ENCODE measurements around the gene FSIP2. TPM values are rescaled to one million over a fixed set of nuclear protein-coding genes. Genes with fewer than 3 reads are reported as not detected.

Gene FSIP2
- total and polyA plus RNA-seq, 2 of the 8 experiments (the other 6 are each of a cell fraction or from before 2014, with no cell fraction given): 0.47 to 1.4 TPM

GRCh38 chr2:185790361-185790760 is 51.8 kb downstream of the FSIP2 start:
- H3K36me3 ChIP-seq (ENCODE audit: control insufficient read depth in 2 of 4, insufficient read depth in 4 of 4, low read length in 3 of 4): no peaks in the 10 kb centered on the region
- H3K9me3 ChIP-seq (ENCODE audit: insufficient read depth in 2 of 2, low read depth in 1 of 2, low read length in 1 of 2): no peaks in the 10 kb centered on the region; a peak in 1 of 4 replicates
- H3K79me1 ChIP-seq (ENCODE audit: low read depth, low read length): no peaks in the 10 kb centered on the region
- H3K4ac ChIP-seq (replicated peaks; ENCODE audit: insufficient read length, low read depth, low read length): no peak overlapping the region
- no peaks in the 10 kb centered on the region for H3K23me2 ChIP-seq (ENCODE audit: low read depth, low read length)
- H2AK5ac ChIP-seq (ENCODE audit: low read depth, low read length): no peak overlapping the region
- H3K27me3 ChIP-seq (replicated peaks in 1 of 4; ENCODE audit: control insufficient read depth in 3 of 4, extremely low read depth in 1 of 4, insufficient read depth in 3 of 4, low read length in 3 of 4): no peaks in the 10 kb centered on the region
- H2BK12ac ChIP-seq (ENCODE audit: low read depth, low read length): no peak overlapping the region
- no peaks in the 10 kb centered on the region for H4K20me1 ChIP-seq (replicated peaks in 1 of 2; ENCODE audit: control insufficient read depth in 1 of 2, insufficient read depth in 2 of 2, low read length in 2 of 2)
- no peak overlapping the region for H3K14ac ChIP-seq (ENCODE audit: insufficient read length)
- H3K4me3 ChIP-seq (ENCODE audit: extremely low read depth in 1 of 4, insufficient read depth in 2 of 4, low read depth in 3 of 4, low read length in 4 of 4): no peak overlapping the region
- no peak overlapping the region for H3K18ac ChIP-seq (ENCODE audit: extremely low read depth, low read length)
- no peaks in the 10 kb centered on the region for H3K79me2 ChIP-seq (ENCODE audit: control insufficient read depth in 1 of 2, insufficient read depth in 2 of 2, low read length in 2 of 2)
- H2BK20ac ChIP-seq (ENCODE audit: low read length): no peak overlapping the region
- no peak overlapping the region for H3K9ac ChIP-seq (replicated peaks in 1 of 4; ENCODE audit: extremely low read depth in 1 of 4, low read depth in 3 of 4, low read length in 3 of 4)
- no peak overlapping the region for H3K56ac ChIP-seq (replicated peaks; ENCODE audit: insufficient read length, low read depth, low read length)
- no peak overlapping the region for H2BK120ac ChIP-seq (replicated peaks; ENCODE audit: low read depth, low read length)
- no peak overlapping the region for H3K27ac ChIP-seq (ENCODE audit: low read depth, low read length)
- no peak overlapping the region for H2BK5ac ChIP-seq (ENCODE audit: low read depth, low read length)
- H2AFZ ChIP-seq (ENCODE audit: low read length): no peak overlapping the region
- DNase-seq (ENCODE audit: low read depth in 1 of 2, low spot score in 2 of 2) (no peak), FAIRE-seq (no peak)
- ChIA-PET CTCF (ENCODE audit: partially characterized antibody) (no interaction called here), POLR2A (ENCODE audit: partially characterized antibody) (no interaction called here)
- H3K4me1 ChIP-seq (replicated peaks in 1 of 4; ENCODE audit: control insufficient read depth in 3 of 4, insufficient read depth in 4 of 4, low read length in 3 of 4): no peaks in the 10 kb centered on the region
- 90% methylated on average over 2 of the region's 2 CpGs; no CpG with 5 or more reads in 1 of the 2 experiments for WGBS, 2 experiments (ENCODE audit: extremely low coverage in 1 of 2, insufficient coverage in 1 of 2, insufficient read length in 1 of 2, insufficient replicate concordance in 2 of 2, low coverage in 1 of 2, low lambda C conversion rate in 2 of 2, missing lambda C conversion rate in 1 of 2)
- H4K91ac ChIP-seq (replicated peaks; ENCODE audit: insufficient read length, low read length): no peak overlapping the region
- H2BK15ac ChIP-seq (ENCODE audit: low read length): no peak overlapping the region
- no peak overlapping the region for H3K4me2 ChIP-seq (ENCODE audit: insufficient read depth in 1 of 2, low read depth in 2 of 2, low read length in 2 of 2)
- H4K8ac ChIP-seq (ENCODE audit: extremely low read depth, insufficient read depth, low read length): no peak overlapping the region
- no peak overlapping the region for H4K5ac ChIP-seq (ENCODE audit: insufficient read length, low read depth, low read length)
- no peak overlapping the region for H3K23ac ChIP-seq (ENCODE audit: insufficient read length)
- TF ChIP-seq RXRA (IDR thresholded peaks at IDR 0.05; ENCODE audit: insufficient read depth, low read depth, low read length) (no peak), RNF2 (IDR thresholded peaks at IDR 0.05; ENCODE audit: borderline replicate concordance, low read depth, low read length, missing control alignments, poor library complexity, severe bottlenecking) (no peak), TAF1 (IDR thresholded peaks at IDR 0.05; ENCODE audit: low read depth, low read length) (no peak), CREB1 (IDR thresholded peaks at IDR 0.05) (no peak), GTF2F1 (IDR thresholded peaks at IDR 0.05; ENCODE audit: borderline replicate concordance, low read depth, low read length) (no peak), SIRT6 (IDR thresholded peaks at IDR 0.05; ENCODE audit: low read length) (no peak), CHD1 (IDR thresholded peaks at IDR 0.05; ENCODE audit: low read depth, low read length) (no peak)

Data from H1 (cell line).